Kidney epithelial cell (primary cell): ENCODE results near the gene CDC14B. TPM values are rescaled to one million over a fixed set of nuclear protein-coding genes. Genes with fewer than 3 reads are reported as not detected.
"Not testable (repeated sequence)": the region's sequence is repeated elsewhere in the genome, so short reads cannot be mapped to it uniquely, and the experiment has no call there.

Source experiments
- DNase-seq: peaks from one replicate; pipeline ENCODE4 v3.0.0-alpha.2; 2010; ENCODE audit warnings: low read depth
- H3K27me3 ChIP-seq: 2 replicates; pipeline ENCODE4 v1.6.0; 2011; ENCODE audit warnings: low read length; ENCODE audit not compliant: control insufficient read depth, insufficient read depth
- H3K36me3 ChIP-seq: 2 replicates; pipeline ENCODE4 v1.5.1; 2011; ENCODE audit warnings: low read length; ENCODE audit not compliant: control insufficient read depth, insufficient read depth
- H3K4me3 ChIP-seq: 2 replicates; pipeline ENCODE4 v1.5.1; 2011; ENCODE audit warnings: low read depth, mild to moderate bottlenecking, control low read depth, low read length
- CTCF ChIP-seq: IDR thresholded peaks from 2 replicates; pipeline ENCODE4 v1.5.1; 2011; ENCODE audit warnings: mild to moderate bottlenecking, moderate library complexity, low read length, control low read depth, inconsistent platforms; ENCODE audit not compliant: insufficient read depth, poor library complexity, severe bottlenecking
- total RNA-seq: library from RNA; depleted of rRNA; stranded (reverse); fragments of >200 nt; gene quantifications from 2 replicates; pipeline ENCODE4 v1.2.3, GENCODE V29; 2015

Gene CDC14B
- total RNA-seq, 1 donor from 2014 or later, result 25.5 TPM

DNA sequence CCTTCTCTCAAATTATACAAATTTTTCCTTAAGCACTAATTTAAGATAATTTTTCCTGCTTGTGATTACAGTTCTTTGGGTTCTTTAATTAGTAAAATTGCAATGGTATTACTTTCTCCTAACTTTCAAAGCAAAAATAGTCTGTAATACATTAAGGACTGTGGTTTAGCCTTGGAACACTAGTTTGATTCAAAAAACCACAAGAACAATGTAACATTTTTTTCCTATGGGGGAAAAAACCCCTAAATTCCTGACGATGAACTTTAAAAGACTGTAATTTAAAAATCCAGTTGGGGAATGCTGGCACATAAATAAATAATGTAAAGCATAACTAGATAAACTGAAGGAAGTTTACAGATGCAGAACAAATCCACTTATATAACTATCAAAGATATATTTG is 65.3 kb downstream of the CDC14B start:
- no peak for DNase-seq
- no peak overlapping the region for H3K4me3 ChIP-seq
- no peak for TF ChIP-seq CTCF
- no peaks in the 10 kb centered on the region for H3K27me3 ChIP-seq
- no peaks in the 10 kb centered on the region for H3K36me3 ChIP-seq

DNA sequence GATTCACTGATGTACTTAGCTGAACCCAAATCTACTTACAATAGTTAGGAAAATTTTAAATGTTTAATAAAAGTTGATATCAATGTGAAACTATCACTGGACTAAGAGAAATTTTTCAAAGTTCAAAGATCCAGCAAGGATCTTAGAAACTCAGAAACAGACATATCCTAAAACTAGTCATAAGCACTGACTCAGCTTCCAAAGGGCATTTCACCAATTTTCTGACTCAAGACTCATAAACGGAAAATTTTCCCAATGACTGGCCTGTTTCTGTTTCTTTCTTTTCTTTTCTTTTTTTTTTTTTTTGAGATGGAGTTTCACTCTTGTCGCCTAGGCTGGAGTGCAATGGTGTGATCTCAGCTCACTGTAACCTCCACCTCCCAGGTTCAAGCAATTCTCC is 66.6 kb downstream of the CDC14B start:
- no peak for DNase-seq
- TF ChIP-seq CTCF, result no peak

GRCh38 chr9:96551403-96551802 is 68.2 kb downstream of the CDC14B start:
- TF ChIP-seq CTCF, result no peak
- no peaks in the 10 kb centered on the region for H3K36me3 ChIP-seq
- DNase-seq, result no peak
- H3K4me3 ChIP-seq, result no peak overlapping the region
- H3K27me3 ChIP-seq, result no peaks in the 10 kb centered on the region

More for the DNA sequence above, 66.6 kb downstream of the CDC14B start:
- H3K36me3 ChIP-seq, result no peaks in the 10 kb centered on the region
- no peak overlapping the region for H3K4me3 ChIP-seq
- no peaks in the 10 kb centered on the region for H3K27me3 ChIP-seq

GRCh38 chr9:96550659-96551058 is 69.0 kb downstream of the CDC14B start:
- Histone ChIP-seq H3K4me3 (no peak overlapping the region), H3K27me3 (no peaks in the 10 kb centered on the region), H3K36me3 (no peaks in the 10 kb centered on the region)
- TF ChIP-seq CTCF, result no peak
- DNase-seq, result no peak

DNA sequence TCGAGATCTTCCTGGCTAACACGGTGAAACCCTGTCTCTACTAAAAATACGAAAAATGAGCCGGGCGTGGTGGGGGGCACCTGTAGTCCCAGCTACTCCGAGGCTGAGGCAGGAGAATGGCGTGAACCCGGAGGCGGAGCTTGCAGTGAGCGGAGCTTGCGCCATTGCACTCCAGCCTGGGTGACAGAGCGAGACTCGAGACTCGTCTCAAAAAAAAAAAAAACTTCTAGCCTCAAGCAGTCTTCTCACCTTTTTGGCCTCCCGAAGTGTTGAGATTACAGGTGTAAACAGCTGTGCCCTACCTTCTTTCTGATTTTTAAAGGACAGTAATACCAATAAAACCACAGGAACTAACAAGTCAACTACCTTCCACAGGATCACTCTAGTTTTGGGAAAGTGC is 76.5 kb downstream of the CDC14B start:
- not testable (repeated sequence) for H3K36me3 ChIP-seq, H3K27me3 ChIP-seq, H3K4me3 ChIP-seq, DNase-seq

- Histone ChIP-seq H3K4me3 (no peak overlapping the region), H3K36me3 (no peaks in the 10 kb centered on the region), H3K27me3 (no peaks in the 10 kb centered on the region)
- no peak for DNase-seq
- no peak for TF ChIP-seq CTCF
These were observed 79.5 kb downstream of the CDC14B start for GRCh38 chr9:96540106-96540505.
